Liver (tissue), 9 donors: ENCODE measurements around the gene MORF4L1. TPM values are rescaled to one million over a fixed set of nuclear protein-coding genes. Genes with fewer than 3 reads are reported as not detected.

Experiments
- DNase-seq: peaks from one replicate; pipeline ENCODE4 v3.0.0-alpha.2; 2017; ENCODE audit warnings: low spot score
- H3K27ac ChIP-seq, 2 donors: one replicate each; pipeline ENCODE4 v1.7.0; 2013; ENCODE audit warnings: inconsistent platforms in 2 of 2, low read length in 2 of 2, control low read depth in 1 of 2, low read depth in 1 of 2, mild to moderate bottlenecking in 1 of 2
- H3K27me3 ChIP-seq, 4 donors: one replicate each; pipeline versions ENCODE4 v1.6.1 to v1.7.0; 2013; ENCODE audit warnings: low read length in 3 of 4, inconsistent platforms in 1 of 4, mild to moderate bottlenecking in 1 of 4, moderate library complexity in 1 of 4; ENCODE audit not compliant: control insufficient read depth in 4 of 4, insufficient read depth in 4 of 4
- H3K36me3 ChIP-seq, 4 donors: one replicate each; pipeline versions ENCODE4 v1.6.1 to v1.7.0; 2013; ENCODE audit warnings: low read length in 3 of 4, mild to moderate bottlenecking in 3 of 4, low read depth in 1 of 4, moderate library complexity in 1 of 4; ENCODE audit not compliant: control insufficient read depth in 4 of 4, insufficient read depth in 3 of 4
- H3K4me1 ChIP-seq, 4 donors: one replicate each; pipeline versions ENCODE4 v1.6.1 to v1.7.0; 2013; ENCODE audit warnings: low read length in 3 of 4, mild to moderate bottlenecking in 3 of 4, moderate library complexity in 1 of 4; ENCODE audit not compliant: control insufficient read depth in 4 of 4, insufficient read depth in 4 of 4
- H3K4me3 ChIP-seq, 3 donors: one replicate each; pipeline versions ENCODE4 v1.6.1 to v1.7.0; 2013; ENCODE audit warnings: low read length in 3 of 3, control low read depth in 1 of 3, low read depth in 1 of 3, mild to moderate bottlenecking in 1 of 3
- H3K9ac ChIP-seq, 2 donors: one replicate each; pipeline ENCODE4 v1.7.0; 2013; ENCODE audit warnings: low read length in 2 of 2, mild to moderate bottlenecking in 2 of 2, moderate library complexity in 2 of 2, control low read depth in 1 of 2, low read depth in 1 of 2
- H3K9me3 ChIP-seq, 4 donors: one replicate each; pipeline versions ENCODE4 v1.6.1 to v1.7.0; 2013; ENCODE audit warnings: low read length in 3 of 4; ENCODE audit not compliant: control insufficient read depth in 4 of 4
- ATF3 ChIP-seq: IDR thresholded peaks from 2 replicates; pipeline ENCODE4 v1.6.1; 2016; ENCODE audit warnings: antibody characterized with exemption
- CTCF ChIP-seq: fragments of 150-350 bp; IDR thresholded peaks from 2 replicates; pipeline ENCODE4 v1.5.1; 2017; ENCODE audit warnings: improper control_type of control experiment, low read depth, low read length; ENCODE audit not compliant: missing input control
- EGR1 ChIP-seq, 2 donors: IDR thresholded peaks; 2 replicates each; pipeline ENCODE4 v1.6.1; 2016 to 2018; ENCODE audit warnings: antibody characterized with exemption in 2 of 2, low read depth in 2 of 2
- FOXA1 ChIP-seq: IDR thresholded peaks from 2 replicates; pipeline ENCODE4 v1.6.1; 2016; ENCODE audit warnings: antibody characterized with exemption
- FOXA2 ChIP-seq: IDR thresholded peaks from 2 replicates; pipeline ENCODE4 v1.6.1; 2016; ENCODE audit warnings: antibody characterized with exemption
- GABPA ChIP-seq, 2 donors: IDR thresholded peaks in 1 of 2; conservative IDR thresholded peaks in 1 of 2; 2 replicates each; pipeline ENCODE4 v1.6.1; 2016; ENCODE audit warnings: antibody characterized with exemption in 2 of 2, mild to moderate bottlenecking in 1 of 2, moderate library complexity in 1 of 2
- HNF4A ChIP-seq, 2 donors: conservative IDR thresholded peaks; 2 replicates each; pipeline ENCODE4 v1.6.1; 2016; ENCODE audit warnings: antibody characterized with exemption in 2 of 2, mild to moderate bottlenecking in 2 of 2
- HNF4G ChIP-seq: IDR thresholded peaks from 2 replicates; pipeline ENCODE4 v1.6.1; 2016; ENCODE audit warnings: antibody characterized with exemption
- JUND ChIP-seq, 2 donors: IDR thresholded peaks; 2 replicates each; pipeline ENCODE4 v1.6.1; 2016; ENCODE audit warnings: antibody characterized with exemption in 2 of 2
- MAX ChIP-seq: IDR thresholded peaks from 2 replicates; pipeline ENCODE4 v1.6.1; 2016; ENCODE audit warnings: antibody characterized with exemption
- NR2F2 ChIP-seq: IDR thresholded peaks from 2 replicates; pipeline ENCODE4 v1.6.1; 2016; ENCODE audit warnings: antibody characterized with exemption
- RAD21 ChIP-seq, 2 donors: IDR thresholded peaks; 2 replicates each; pipeline ENCODE4 v1.6.1; 2016; ENCODE audit warnings: antibody characterized with exemption in 2 of 2, mild to moderate bottlenecking in 2 of 2
- REST ChIP-seq: IDR thresholded peaks from 2 replicates; pipeline ENCODE4 v1.6.1; 2016; ENCODE audit warnings: antibody characterized with exemption, mild to moderate bottlenecking
- RXRA ChIP-seq, 2 donors: IDR thresholded peaks; 2 replicates each; pipeline ENCODE4 v1.6.1; 2017 to 2018; ENCODE audit warnings: antibody characterized with exemption in 2 of 2, mild to moderate bottlenecking in 1 of 2
- SP1 ChIP-seq: IDR thresholded peaks from 2 replicates; pipeline ENCODE4 v1.6.1; 2018; ENCODE audit warnings: antibody characterized with exemption, mild to moderate bottlenecking
- TAF1 ChIP-seq: conservative IDR thresholded peaks from 2 replicates; pipeline ENCODE4 v1.6.1; 2016; ENCODE audit warnings: antibody characterized with exemption, mild to moderate bottlenecking
- YY1 ChIP-seq: IDR thresholded peaks from 2 replicates; pipeline ENCODE4 v1.6.1; 2016; ENCODE audit warnings: antibody characterized with exemption, mild to moderate bottlenecking
- WGBS: extraction: QIAGEN DNeasy Blood & Tissue Kit; methylation state at CpG from one replicate; pipeline ENCODE4 v1.1.7; 2013; 5-methylcytosine and 5-hydroxymethylcytosine counted together
- polyA plus RNA-seq, 2 donors: library from polyadenylated mRNA; stranded (reverse) in 1 of 2; unstranded in 1 of 2; fragments of 200-250 nt in 1 of 2; fragments of >200 nt in 1 of 2; fragmentation: Nextera tagmentation in 1 of 2; extraction: Ambion mirVana in 1 of 2; gene quantifications; one replicate each; pipeline versions ENCODE4 v1.2.1 to v1.2.3, GENCODE V29; 2013 to 2015
- total RNA-seq, 2 donors: library from RNA; depleted of rRNA; stranded (reverse); fragments of >200 nt; gene quantifications; one replicate each; pipeline ENCODE4 v1.2.3, GENCODE V29; 2014
- TF ChIP-seq, protein P1 (sequence below): IDR thresholded peaks from 2 replicates; pipeline ENCODE4 v1.6.1; 2016; ENCODE audit warnings: antibody characterized with exemption
- donor health status: healthy.
- donor health status: healthy.
- donor health status: healthy.
- donor health status: healthy.
- donor health status: healthy.

MORF4L1 gene
- total and polyA plus RNA-seq, 4 donors, result 67.5 to 134 (median 123) TPM

DNA sequence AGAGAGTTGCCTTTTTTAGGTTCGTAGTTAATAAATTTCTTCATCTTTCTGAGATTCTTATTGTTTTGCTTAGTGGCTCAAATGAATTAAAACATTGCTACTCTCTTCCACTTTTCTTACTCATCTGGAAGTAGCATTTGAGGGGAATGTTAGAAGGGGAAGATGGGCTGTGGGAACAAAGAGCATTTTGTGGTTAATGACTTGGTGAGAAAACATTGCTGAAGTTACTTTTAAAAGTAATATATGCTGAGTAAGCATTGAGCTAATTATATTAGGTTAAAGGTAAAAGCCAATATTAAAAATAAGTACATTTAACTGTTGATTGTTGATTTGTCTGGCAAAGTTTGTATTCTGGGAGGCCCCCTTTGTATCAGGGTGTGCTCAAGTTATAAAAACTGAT, 5.7 kb downstream of the MORF4L1 start:
- TF ChIP-seq EGR1 (IDR thresholded peaks at IDR 0.05; ENCODE audit: low read depth in 2 of 2) (no peak), JUND (IDR thresholded peaks at IDR 0.05) (no peak)
- no peaks in the 10 kb centered on the region for H3K9me3 ChIP-seq
- DNase-seq, result no peak
- WGBS, result 51% methylated on average over 1 of the region's 1 CpG
- H3K36me3 ChIP-seq, result peaks cover 0 to 3% (median under 1%) of the 10 kb centered on the region in 4 donors
- no peak overlapping the region for H3K27ac ChIP-seq
- peaks cover 18 to 57% (median 43%) of the 10 kb centered on the region in 4 donors for H3K4me1 ChIP-seq
- no peak overlapping the region for H3K4me3 ChIP-seq
- H3K9ac ChIP-seq, result no peak overlapping the region
- no peaks in the 10 kb centered on the region for H3K27me3 ChIP-seq

DNA sequence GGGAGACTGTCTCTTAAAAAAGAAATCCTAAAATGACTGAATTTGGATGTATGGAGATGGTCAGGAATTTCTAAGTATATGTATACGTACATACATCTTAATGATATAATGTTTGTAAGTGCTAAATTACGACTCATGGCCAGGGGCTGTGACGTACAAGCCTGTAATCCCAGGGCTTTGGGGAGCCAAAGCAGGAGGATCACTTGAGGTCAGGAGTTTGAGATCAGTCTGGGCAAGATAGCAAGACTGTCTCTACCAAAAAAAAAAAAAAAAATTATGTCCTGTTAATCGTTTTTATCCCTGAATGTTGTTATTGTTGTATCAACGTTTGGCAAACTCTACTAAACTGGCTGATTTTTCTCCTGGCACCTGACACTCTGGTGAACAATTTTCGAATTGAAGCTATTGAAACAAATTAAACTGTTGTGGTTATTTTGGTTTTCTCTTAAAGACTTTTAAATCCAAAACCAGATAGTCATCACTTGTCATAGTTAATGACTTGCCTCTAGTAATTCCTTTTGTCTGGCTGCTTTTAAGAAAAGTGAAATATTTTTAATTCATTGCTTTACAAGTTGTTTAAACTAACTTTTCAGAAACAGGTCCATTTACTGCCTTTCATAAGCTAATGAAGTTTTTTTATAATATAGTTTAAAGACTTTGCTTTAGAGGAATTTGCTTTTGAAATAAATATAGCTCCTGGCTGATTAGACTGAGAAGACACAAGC, 7.0 kb downstream of the MORF4L1 start:
- Histone ChIP-seq H3K4me1 (peaks cover 20 to 58% (median 43%) of the 10 kb centered on the region in 4 donors), H3K4me3 (no peak overlapping the region), H3K9ac (peak overlapping the region; percentile 7 to 59), H3K9me3 (no peaks in the 10 kb centered on the region), H3K27ac (peak overlapping the region; percentile 28 to 86), H3K27me3 (no peaks in the 10 kb centered on the region), H3K36me3 (peaks cover 0 to 6% (median 2%) of the 10 kb centered on the region in 4 donors)
- TF ChIP-seq SP1, result no peak
- TF ChIP-seq CTCF, result no peak
- TF ChIP-seq, protein P1, sequence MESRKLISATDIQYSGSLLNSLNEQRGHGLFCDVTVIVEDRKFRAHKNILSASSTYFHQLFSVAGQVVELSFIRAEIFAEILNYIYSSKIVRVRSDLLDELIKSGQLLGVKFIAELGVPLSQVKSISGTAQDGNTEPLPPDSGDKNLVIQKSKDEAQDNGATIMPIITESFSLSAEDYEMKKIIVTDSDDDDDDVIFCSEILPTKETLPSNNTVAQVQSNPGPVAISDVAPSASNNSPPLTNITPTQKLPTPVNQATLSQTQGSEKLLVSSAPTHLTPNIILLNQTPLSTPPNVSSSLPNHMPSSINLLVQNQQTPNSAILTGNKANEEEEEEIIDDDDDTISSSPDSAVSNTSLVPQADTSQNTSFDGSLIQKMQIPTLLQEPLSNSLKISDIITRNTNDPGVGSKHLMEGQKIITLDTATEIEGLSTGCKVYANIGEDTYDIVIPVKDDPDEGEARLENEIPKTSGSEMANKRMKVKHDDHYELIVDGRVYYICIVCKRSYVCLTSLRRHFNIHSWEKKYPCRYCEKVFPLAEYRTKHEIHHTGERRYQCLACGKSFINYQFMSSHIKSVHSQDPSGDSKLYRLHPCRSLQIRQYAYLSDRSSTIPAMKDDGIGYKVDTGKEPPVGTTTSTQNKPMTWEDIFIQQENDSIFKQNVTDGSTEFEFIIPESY, result no peak
- no peak for TF ChIP-seq REST
- no peak for TF ChIP-seq TAF1
- TF ChIP-seq RAD21 (IDR thresholded peaks at IDR 0.05), result no peak
- TF ChIP-seq NR2F2, result no peak
- no peak for TF ChIP-seq HNF4G
- no peak for TF ChIP-seq MAX
- no peak for TF ChIP-seq ATF3
- TF ChIP-seq FOXA2, result no peak
- TF ChIP-seq JUND (IDR thresholded peaks at IDR 0.05), result no peak
- no peak for TF ChIP-seq HNF4A (conservative IDR thresholded peaks at IDR 0.05)
- TF ChIP-seq RXRA (IDR thresholded peaks at IDR 0.05), result no peak
- no peak for TF ChIP-seq FOXA1
- no peak for TF ChIP-seq YY1
- no peak for TF ChIP-seq EGR1 (IDR thresholded peaks at IDR 0.05; ENCODE audit: low read depth in 2 of 2)
- no peak for TF ChIP-seq GABPA (IDR thresholded peaks at IDR 0.05 in 1 of 2, conservative IDR thresholded peaks at IDR 0.05 in 1 of 2)
- no peak for DNase-seq
- 29% methylated on average over 6 of the region's 6 CpGs for WGBS
